ENCODE results near the gene MARCHF9. TPM values are rescaled to one million over a fixed set of nuclear protein-coding genes. Genes with fewer than 3 reads are reported as not detected.

Gene MARCHF9
- total and polyA plus RNA-seq, 2 donors (not counting 1 experiment from before 2014, with no cell fraction given), result 81.4 to 128 TPM

DNA sequence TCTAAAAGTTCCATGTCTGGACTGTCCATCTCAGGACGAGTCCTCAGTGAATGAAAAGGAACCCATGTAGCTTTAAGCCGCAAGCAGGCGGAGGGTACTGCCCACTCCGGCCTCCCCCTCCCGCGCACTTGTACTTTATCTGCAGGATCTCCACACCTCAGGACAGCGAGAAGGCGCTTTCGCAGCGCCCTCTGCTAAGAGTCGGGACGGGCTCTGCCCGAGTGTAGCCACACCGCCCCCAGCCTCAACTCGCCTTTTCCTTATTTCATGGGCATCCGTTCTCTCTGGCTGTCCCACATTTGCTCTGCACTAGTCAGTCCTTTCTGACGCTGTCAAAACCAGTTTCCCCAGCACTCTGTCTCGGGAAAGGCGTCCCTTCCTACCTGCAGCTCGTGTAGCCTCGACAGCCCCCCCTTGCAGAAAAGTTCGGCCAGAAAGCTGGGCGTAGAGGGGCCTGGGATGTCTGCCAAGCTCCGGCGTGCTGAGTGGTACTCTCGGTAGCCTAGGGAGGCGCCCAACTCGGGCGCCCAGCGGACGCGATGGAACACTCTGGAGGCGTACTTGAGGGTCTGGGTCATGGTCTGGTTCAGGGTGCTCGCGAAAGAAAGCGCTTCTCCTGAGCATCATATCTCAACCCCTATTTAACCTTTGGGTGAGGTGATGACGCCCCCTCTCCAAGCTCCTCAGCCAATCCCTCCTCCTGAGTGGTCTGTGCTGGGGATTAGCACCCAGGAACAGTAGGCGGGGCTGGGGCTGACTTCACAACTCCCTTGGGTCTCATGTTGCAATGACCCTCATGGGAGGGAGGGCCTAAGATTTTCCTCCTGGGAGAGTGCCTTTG lies 11.8 kb downstream of the MARCHF9 start, which contains the start of gene CYP27B1:
Gene CYP27B1 (minus strand): TSS at position 615 of the 841 bp plus-strand sequence. CDS start 37 bp downstream, at position 578.
- peak within 1 kb of the TSS; percentile 87 for H3K4me2 ChIP-seq (replicated peaks; ENCODE audit: low read depth, low read length, poor library complexity, severe bottlenecking)
- peaks cover 0 to 13% (median 0%) of the 10 kb centered on the region in 3 donors for H3K9me3 ChIP-seq (ENCODE audit: control extremely low read depth in 1 of 3, control insufficient read depth in 2 of 3, insufficient read depth in 1 of 3, low read length in 2 of 3)
- peak; percentile 4 for ATAC-seq (ENCODE audit: low read depth)
- H4K20me1 ChIP-seq (ENCODE audit: control insufficient read depth, insufficient read depth, low read length, poor library complexity, severe bottlenecking), result peaks cover 22% of the 10 kb centered on the region
- CTCF ChIA-PET, result interaction anchor here (0.8 to 3.0 kb wide), 7 partner anchors 10 to 139 kb away, joined by 3 to 37 read pairs (median 5); partner anchors contain the start of genes CDK4 and TSFM
- TF ChIP-seq, protein P1, sequence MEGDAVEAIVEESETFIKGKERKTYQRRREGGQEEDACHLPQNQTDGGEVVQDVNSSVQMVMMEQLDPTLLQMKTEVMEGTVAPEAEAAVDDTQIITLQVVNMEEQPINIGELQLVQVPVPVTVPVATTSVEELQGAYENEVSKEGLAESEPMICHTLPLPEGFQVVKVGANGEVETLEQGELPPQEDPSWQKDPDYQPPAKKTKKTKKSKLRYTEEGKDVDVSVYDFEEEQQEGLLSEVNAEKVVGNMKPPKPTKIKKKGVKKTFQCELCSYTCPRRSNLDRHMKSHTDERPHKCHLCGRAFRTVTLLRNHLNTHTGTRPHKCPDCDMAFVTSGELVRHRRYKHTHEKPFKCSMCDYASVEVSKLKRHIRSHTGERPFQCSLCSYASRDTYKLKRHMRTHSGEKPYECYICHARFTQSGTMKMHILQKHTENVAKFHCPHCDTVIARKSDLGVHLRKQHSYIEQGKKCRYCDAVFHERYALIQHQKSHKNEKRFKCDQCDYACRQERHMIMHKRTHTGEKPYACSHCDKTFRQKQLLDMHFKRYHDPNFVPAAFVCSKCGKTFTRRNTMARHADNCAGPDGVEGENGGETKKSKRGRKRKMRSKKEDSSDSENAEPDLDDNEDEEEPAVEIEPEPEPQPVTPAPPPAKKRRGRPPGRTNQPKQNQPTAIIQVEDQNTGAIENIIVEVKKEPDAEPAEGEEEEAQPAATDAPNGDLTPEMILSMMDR (IDR thresholded peaks at IDR 0.05), result no peak
- peak; percentile 43 for TF ChIP-seq EZH2 (IDR thresholded peaks at IDR 0.05; ENCODE audit: borderline replicate concordance, insufficient read depth, low read depth, low read length, poor library complexity, severe bottlenecking)
- POLR2A ChIA-PET, result interaction anchor here (0.6 to 1.1 kb wide), 2 partner anchors 11 to 270 kb away, joined by 4 read pairs; no protein-coding TSS in a partner anchor
- intact Hi-C loops (cut with micrococcal nuclease), result no loop called here
- no peaks in the 10 kb centered on the region for H3K9me3 Mint-ChIP-seq (ENCODE audit: insufficient read depth)
- H3K9ac ChIP-seq (ENCODE audit: low read length), result peak within 1 kb of the TSS; percentile 64
- peaks cover 24% of the 10 kb centered on the region for H3K27me3 Mint-ChIP-seq
- 6% methylated on average over 32 of the region's 38 CpGs for WGBS (ENCODE audit: insufficient coverage)
- H3K4me3 ChIP-seq (ENCODE audit: control extremely low read depth in 1 of 5, extremely low read depth in 1 of 5, insufficient read depth in 1 of 5, low read depth in 2 of 5, low read length in 4 of 5), result peak within 1 kb of the TSS in 4 of 5 experiments; percentile 48 to 63 (median 58)
- H3K4me1 ChIP-seq (ENCODE audit: control insufficient read depth in 2 of 2, insufficient read depth in 2 of 2, low read length in 2 of 2), result peaks cover 37 to 38% of the 10 kb centered on the region in 2 donors
- peaks cover 0 to 5% of the 10 kb centered on the region in 2 experiments for H3K36me3 ChIP-seq (replicated peaks in 1 of 2; ENCODE audit: control extremely low read depth in 1 of 2, control insufficient read depth in 1 of 2, extremely low read depth in 1 of 2, insufficient read depth in 2 of 2, low read length in 1 of 2)
- peaks cover 0 to 38% (median 26%) of the 10 kb centered on the region in 4 experiments for H3K27me3 ChIP-seq (replicated peaks in 1 of 4; ENCODE audit: control extremely low read depth in 1 of 4, control insufficient read depth in 3 of 4, insufficient read depth in 4 of 4, low read length in 3 of 4)
- peak within 1 kb of the TSS; percentile 33 for H3K27ac Mint-ChIP-seq
- H2AFZ ChIP-seq (ENCODE audit: insufficient read depth, low read depth, low read length, poor library complexity, severe bottlenecking), result peak within 1 kb of the TSS; percentile 77
- peak; percentile 39 for DNase-seq
- peaks cover 39% of the 10 kb centered on the region for H3K4me1 Mint-ChIP-seq
- peaks cover 22% of the 10 kb centered on the region for H3K79me2 ChIP-seq (ENCODE audit: control insufficient read depth, insufficient read depth, low read length)
- H3K4me3 Mint-ChIP-seq, result peak within 1 kb of the TSS; percentile 93
- no peak within 1 kb of the TSS for H3K27ac ChIP-seq (ENCODE audit: low read length in 2 of 2)
